GM23248 (cell line): ENCODE results near the gene ACSS2. TPM values are rescaled to one million over a fixed set of nuclear protein-coding genes. Genes with fewer than 3 reads are reported as not detected.

Experiments used
- DNase-seq: peaks from one replicate; pipeline ENCODE4 v3.0.0-alpha.2; 2015
- H2AFZ ChIP-seq: fragments of 200-600 bp; sonication (generic); 2 replicates; pipeline ENCODE4 v1.6.1; 2016; ENCODE audit warnings: antibody characterized with exemption
- H3F3A ChIP-seq: fragments of 200-600 bp; sonication (generic); 2 replicates; pipeline ENCODE4 v1.6.1; 2016; ENCODE audit warnings: mild to moderate bottlenecking, antibody characterized with exemption, mixed run types; ENCODE audit not compliant: insufficient read depth
- H3K27ac ChIP-seq: fragments of 200-600 bp; sonication (generic); 2 replicates; pipeline ENCODE4 v1.5.1; 2016; ENCODE audit warnings: mild to moderate bottlenecking
- H3K27me3 ChIP-seq: fragments of 200-600 bp; sonication (generic); replicated peaks from 2 replicates; pipeline ENCODE4 v1.6.1; 2016; ENCODE audit warnings: mild to moderate bottlenecking; ENCODE audit not compliant: insufficient read depth
- H3K36me3 ChIP-seq: fragments of 200-600 bp; sonication (generic); 2 replicates; pipeline ENCODE4 v1.6.1; 2016; ENCODE audit warnings: low read depth, mild to moderate bottlenecking
- H3K4me1 ChIP-seq: fragments of 200-600 bp; sonication (generic); 2 replicates; pipeline ENCODE4 v1.6.1; 2016; ENCODE audit warnings: mild to moderate bottlenecking; ENCODE audit not compliant: insufficient read depth
- H3K4me2 ChIP-seq: fragments of 200-600 bp; sonication (generic); one replicate; pipeline ENCODE4 v1.6.1; 2016; ENCODE audit warnings: mild to moderate bottlenecking; ENCODE audit not compliant: unreplicated experiment
- H3K4me3 ChIP-seq: fragments of 200-600 bp; sonication (generic); 2 replicates; pipeline ENCODE4 v1.5.1; 2016; ENCODE audit warnings: mild to moderate bottlenecking
- H3K79me2 ChIP-seq: fragments of 200-600 bp; sonication (generic); 2 replicates; pipeline ENCODE4 v1.6.1; 2016; ENCODE audit warnings: mild to moderate bottlenecking; ENCODE audit not compliant: insufficient read depth
- H3K9ac ChIP-seq: fragments of 200-600 bp; sonication (generic); 2 replicates; pipeline ENCODE4 v1.6.1; 2016; ENCODE audit warnings: mild to moderate bottlenecking
- H3K9me2 ChIP-seq: fragments of 200-600 bp; sonication (generic); 2 replicates; pipeline ENCODE4 v1.6.1; 2016; ENCODE audit warnings: mixed run types, mild to moderate bottlenecking, moderate library complexity; ENCODE audit not compliant: insufficient read depth
- H3K9me3 ChIP-seq: fragments of 200-600 bp; sonication (generic); one replicate; pipeline ENCODE4 v1.6.1; 2017; ENCODE audit warnings: low read depth
- H4K20me1 ChIP-seq: fragments of 200-600 bp; sonication (generic); 2 replicates; pipeline ENCODE4 v1.6.0; 2016; ENCODE audit not compliant: insufficient read depth
- EZH2 ChIP-seq: fragments of 200-600 bp; sonication (generic); IDR thresholded peaks from 2 replicates; pipeline ENCODE4 v1.6.1; 2018; ENCODE audit warnings: antibody characterized with exemption, mild to moderate bottlenecking; ENCODE audit not compliant: insufficient read depth, poor library complexity, severe bottlenecking
- EZH2phosphoT487 ChIP-seq: fragments of 200-600 bp; sonication (generic); IDR thresholded peaks from 2 replicates; pipeline ENCODE4 v1.6.1; 2018; ENCODE audit warnings: antibody characterized with exemption, moderate library complexity, mild to moderate bottlenecking, low read depth; ENCODE audit not compliant: insufficient read depth
- WGBS, 2 experiments: methylation state at CpG; one replicate each; pipeline ENCODE4 v1.1.6; 2015 to 2017; ENCODE audit warnings: low lambda C conversion rate in 2 of 2, low coverage in 1 of 2; ENCODE audit errors: missing lambda C conversion rate in 2 of 2; 5-methylcytosine and 5-hydroxymethylcytosine counted together
- in situ Hi-C: fragments of 300-500 bp; cut with MboI; formaldehyde crosslinking; loops from 2 replicates; pipeline ENCODE4 v1.15.0; 2020
- polyA plus RNA-seq: library from polyadenylated mRNA; unstranded; fragments of >200 nt; fragmentation: Nextera tagmentation; extraction: Ambion mirVana; gene quantifications from 2 replicates; pipeline ENCODE4 v1.2.1, GENCODE V29; 2016
- total RNA-seq: library from RNA; depleted of rRNA; stranded (reverse); fragments of >200 nt; shearing (Covaris generic); gene quantifications from 2 replicates; pipeline ENCODE4 v1.2.3, GENCODE V29; 2014

Gene ACSS2
- total and polyA plus RNA-seq, 2 experiments from 2014 or later = 14.3 to 33.3 TPM

DNA sequence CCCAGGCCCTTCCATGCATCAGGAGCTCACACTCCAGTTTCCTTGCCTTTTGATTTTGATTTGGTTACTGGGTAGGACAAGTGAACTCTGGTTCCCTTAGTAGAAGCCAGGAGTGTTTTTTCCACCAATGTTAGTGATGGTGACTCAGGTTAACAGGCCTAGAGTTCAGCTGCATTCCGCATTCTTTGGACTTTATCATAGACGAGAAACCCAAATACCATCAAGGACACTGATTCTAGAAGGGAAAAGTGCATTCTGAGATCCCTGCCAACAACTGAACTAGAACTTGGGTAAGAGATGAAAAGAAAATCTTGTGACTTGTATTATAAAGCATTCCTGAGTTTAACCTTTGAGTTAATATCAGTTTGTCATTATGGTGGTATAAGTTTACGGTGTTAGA, 70.2 kb downstream of the ACSS2 start:
- DNase-seq = no peak

DNA sequence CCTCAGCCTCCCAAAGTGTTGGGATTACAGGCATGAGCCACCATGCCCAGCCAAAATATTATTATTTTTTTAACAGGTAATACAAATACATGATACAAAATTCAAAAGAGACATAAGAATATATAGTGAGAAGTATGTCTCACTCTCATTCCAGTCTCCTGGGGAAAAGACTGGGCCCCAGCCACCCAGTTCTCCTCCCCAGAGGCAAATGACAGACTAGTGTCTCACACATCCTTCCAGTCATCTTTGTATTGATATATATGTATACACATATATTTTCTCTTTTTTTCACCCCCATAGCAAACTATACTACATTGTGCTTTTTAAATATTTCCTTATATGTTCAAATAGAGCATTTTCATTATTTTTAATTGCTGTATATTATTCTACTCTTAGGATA, 70.9 kb downstream of the ACSS2 start:
- Histone ChIP-seq H3K27ac (no peak overlapping the region), H3K9me2 (no peaks in the 10 kb centered on the region), H3F3A (peaks cover 20% of the 10 kb centered on the region; the same call in 1 of the 2 replicates), H3K4me2 (no peak overlapping the region), H2AFZ (no peak overlapping the region), H3K9ac (no peak overlapping the region), H3K9me3 (no peaks in the 10 kb centered on the region), H4K20me1 (no peaks in the 10 kb centered on the region), H3K36me3 (0 out of 2 replicates have a peak, but pooled peaks cover 11% of the 10 kb centered on the region), H3K79me2 (no peaks in the 10 kb centered on the region; the same call in 1 of the 2 replicates), H3K4me3 (no peak overlapping the region), H3K4me1 (peaks cover 24% of the 10 kb centered on the region), H3K27me3 (no peaks in the 10 kb centered on the region)
- no peak for DNase-seq
- in situ Hi-C loops = no loop called here
- TF ChIP-seq EZH2phosphoT487 = no peak
- no peak for TF ChIP-seq EZH2

More for the DNA sequence above, 70.2 kb downstream of the ACSS2 start:
- 0 out of 2 replicates have a peak, but pooled peaks cover 11% of the 10 kb centered on the region for H3K36me3 ChIP-seq
- no peaks in the 10 kb centered on the region for H3K9me2 ChIP-seq
- H2AFZ ChIP-seq = no peak overlapping the region
- no peak overlapping the region for H3K4me3 ChIP-seq
- no peak overlapping the region for H3K4me2 ChIP-seq
- no peak overlapping the region for H3K27ac ChIP-seq
- H3F3A ChIP-seq = peaks cover 20% of the 10 kb centered on the region
- H3K27me3 ChIP-seq = no peaks in the 10 kb centered on the region
- H3K9me3 ChIP-seq = no peaks in the 10 kb centered on the region
- no peaks in the 10 kb centered on the region for H4K20me1 ChIP-seq
- 93 to 99% methylated on average over 3 of the region's 3 CpGs for WGBS, 2 experiments
- in situ Hi-C loops = no loop called here
- H3K79me2 ChIP-seq = no peaks in the 10 kb centered on the region; the same call in 1 of the 2 replicates
- H3K9ac ChIP-seq = no peak overlapping the region
- H3K4me1 ChIP-seq = peaks cover 24% of the 10 kb centered on the region
- no peak for TF ChIP-seq EZH2
- no peak for TF ChIP-seq EZH2phosphoT487

DNA sequence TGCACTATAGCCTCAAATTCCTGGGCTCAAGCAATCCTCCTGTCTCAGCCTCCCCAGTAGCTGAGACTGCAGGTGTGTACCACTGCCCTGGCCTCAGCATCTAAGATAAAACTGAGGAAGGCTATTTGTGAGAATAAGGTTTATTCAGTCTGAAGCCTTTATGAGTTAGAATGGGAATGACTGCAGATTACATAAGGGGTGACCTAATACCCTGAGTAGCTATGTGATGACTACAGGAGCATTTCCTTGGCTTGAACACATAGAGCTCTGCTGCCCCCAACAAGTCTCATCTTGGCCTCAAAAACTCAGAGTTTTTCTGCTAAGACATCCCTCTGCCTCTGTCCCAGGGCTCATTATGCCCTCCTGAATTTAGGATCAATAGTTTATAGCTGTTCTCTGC, 71.6 kb downstream of the ACSS2 start:
- Histone ChIP-seq H3K79me2 (peaks cover 2% of the 10 kb centered on the region; the same call in 1 of the 2 replicates), H3K9me2 (no peaks in the 10 kb centered on the region), H2AFZ (no peak overlapping the region), H3K9ac (no peak overlapping the region), H3F3A (peaks cover 23% of the 10 kb centered on the region; the same call in 1 of the 2 replicates), H3K4me1 (peaks cover 29% of the 10 kb centered on the region), H3K36me3 (0 out of 2 replicates have a peak, but pooled peaks cover 11% of the 10 kb centered on the region), H3K27me3 (no peaks in the 10 kb centered on the region), H3K4me2 (peak overlapping the region; percentile 24), H3K4me3 (no peak overlapping the region), H3K9me3 (no peaks in the 10 kb centered on the region), H4K20me1 (no peaks in the 10 kb centered on the region), H3K27ac (peak overlapping the region; percentile 45)
- TF ChIP-seq EZH2 (no peak), EZH2phosphoT487 (no peak)
- peak; percentile 91 for DNase-seq
- in situ Hi-C loops = no loop called here

DNA sequence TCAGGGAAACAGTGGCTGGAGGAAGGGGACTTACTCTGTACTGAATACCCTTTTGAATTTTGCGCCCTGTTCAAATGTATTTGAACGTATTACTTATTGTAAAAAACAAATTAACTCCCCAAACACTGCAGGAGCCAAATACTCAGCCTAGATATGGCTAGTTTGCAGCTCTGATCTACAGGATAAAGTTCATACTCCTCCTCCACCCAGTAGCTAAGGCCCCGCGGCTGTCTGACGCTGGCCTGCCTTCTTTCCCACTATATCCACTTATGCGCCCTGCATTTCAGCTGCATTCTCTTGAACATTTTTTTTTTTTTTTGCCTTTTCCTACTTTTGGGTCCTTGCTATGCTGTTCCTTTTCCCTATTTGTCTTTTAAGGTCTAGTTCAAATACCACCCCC, 72.7 kb downstream of the ACSS2 start:
- H3K27me3 ChIP-seq = no peaks in the 10 kb centered on the region
- H3K9me3 ChIP-seq = no peaks in the 10 kb centered on the region
- H3K4me1 ChIP-seq = peaks cover 31% of the 10 kb centered on the region
- no peak overlapping the region for H3K4me2 ChIP-seq
- H2AFZ ChIP-seq = no peak overlapping the region
- 0 out of 2 replicates have a peak, but pooled peaks cover 11% of the 10 kb centered on the region for H3K36me3 ChIP-seq
- no peak overlapping the region for H3K4me3 ChIP-seq
- H3K9me2 ChIP-seq = no peaks in the 10 kb centered on the region
- peaks cover 13% of the 10 kb centered on the region for H3K79me2 ChIP-seq
- in situ Hi-C loops = no loop called here
- DNase-seq = no peak
- no peaks in the 10 kb centered on the region for H4K20me1 ChIP-seq
- no peak overlapping the region for H3K9ac ChIP-seq
- peaks cover 24% of the 10 kb centered on the region; the same call in 1 of the 2 replicates for H3F3A ChIP-seq
- 78 to 83% methylated on average over 6 of the region's 6 CpGs for WGBS, 2 experiments
- peak overlapping the region; percentile 50 for H3K27ac ChIP-seq
- TF ChIP-seq EZH2 (no peak), EZH2phosphoT487 (no peak)

DNA sequence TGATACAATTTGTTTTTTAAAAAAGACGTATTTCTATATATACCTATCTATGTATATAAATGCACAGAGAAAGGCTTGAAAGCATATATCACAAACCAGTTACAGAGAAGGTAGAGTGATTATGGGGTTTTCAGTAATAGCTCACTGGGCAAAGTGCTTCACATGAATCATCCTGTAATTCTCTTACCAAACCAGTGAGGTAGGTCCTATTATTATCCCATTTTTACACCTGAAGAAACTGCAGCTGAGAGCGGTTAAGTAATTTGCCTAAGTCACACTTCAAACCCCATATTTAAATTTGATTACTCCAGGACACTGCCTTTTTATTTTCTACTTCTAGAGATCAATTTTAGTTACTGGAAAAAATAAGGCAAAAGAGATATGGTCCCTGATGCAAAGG, 74.8 kb downstream of the ACSS2 start:
- 96% methylated on average over 2 of the region's 2 CpGs for WGBS, 2 experiments
- Histone ChIP-seq H3K4me1 (peaks cover 36% of the 10 kb centered on the region), H3K79me2 (peaks cover 20% of the 10 kb centered on the region), H3K27ac (no peak overlapping the region), H3K9me2 (no peaks in the 10 kb centered on the region), H3K9ac (no peak overlapping the region), H3K27me3 (no peaks in the 10 kb centered on the region), H2AFZ (no peak overlapping the region), H4K20me1 (no peaks in the 10 kb centered on the region), H3K36me3 (0 out of 2 replicates have a peak, but pooled peaks cover 6% of the 10 kb centered on the region), H3K4me3 (no peak overlapping the region), H3K4me2 (no peak overlapping the region), H3K9me3 (no peaks in the 10 kb centered on the region), H3F3A (peaks cover 24% of the 10 kb centered on the region; the same call in 1 of the 2 replicates)
- in situ Hi-C loops = no loop called here
- TF ChIP-seq EZH2phosphoT487 (no peak), EZH2 (no peak)
- DNase-seq = no peak
